NCI-H446 (cell line): ENCODE results near the gene PSORS1C1.
"Not testable (repeated sequence)": the region's sequence is repeated elsewhere in the genome, so short reads cannot be mapped to it uniquely, and the experiment has no call there.

Source experiments
- DNase-seq, 2 experiments: peaks; one replicate each; lab custom pipeline; 2025; lab: John Stamatoyannopoulos, UW

Gene PSORS1C1

GRCh38 chr6:31158863-31159855 is 44.6 kb downstream of the PSORS1C1 start:
- no peak for DNase-seq

GRCh38 chr6:31161216-31162126 is 46.9 kb downstream of the PSORS1C1 start:
- no peak for DNase-seq

DNA sequence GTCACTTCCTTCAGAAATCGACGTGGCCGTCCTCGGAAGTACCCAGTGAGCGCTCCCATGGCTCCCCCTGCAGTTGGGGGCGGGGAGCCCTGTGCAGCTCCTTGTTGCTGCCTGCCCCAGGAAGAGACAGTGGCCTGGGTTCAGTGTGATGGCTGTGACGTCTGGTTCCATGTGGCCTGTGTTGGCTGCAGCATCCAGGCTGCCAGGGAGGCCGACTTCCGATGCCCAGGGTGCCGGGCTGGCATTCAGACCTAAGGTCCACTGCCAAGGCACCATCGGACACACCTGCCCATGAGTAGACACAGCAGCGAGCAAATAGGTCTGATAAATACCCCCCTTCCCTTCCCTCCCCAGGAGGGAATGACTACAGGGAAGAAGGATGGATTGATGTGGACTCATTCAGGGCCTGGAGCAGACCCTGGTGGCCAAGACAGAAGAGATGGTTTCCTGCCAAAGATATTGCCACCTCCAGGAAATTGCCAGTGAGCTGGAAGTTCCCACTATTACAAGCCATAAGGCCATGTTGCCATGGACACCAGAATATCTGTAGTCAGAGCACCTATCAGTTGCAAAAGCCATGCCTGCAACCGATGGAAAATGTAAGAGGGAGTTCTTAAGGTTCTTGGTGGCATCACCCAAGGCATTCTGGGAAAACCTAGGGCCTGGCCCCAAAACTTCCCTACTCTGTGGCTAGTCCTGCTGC is 48.0 kb downstream of the PSORS1C1 start:
- DNase-seq, result no peak

DNA sequence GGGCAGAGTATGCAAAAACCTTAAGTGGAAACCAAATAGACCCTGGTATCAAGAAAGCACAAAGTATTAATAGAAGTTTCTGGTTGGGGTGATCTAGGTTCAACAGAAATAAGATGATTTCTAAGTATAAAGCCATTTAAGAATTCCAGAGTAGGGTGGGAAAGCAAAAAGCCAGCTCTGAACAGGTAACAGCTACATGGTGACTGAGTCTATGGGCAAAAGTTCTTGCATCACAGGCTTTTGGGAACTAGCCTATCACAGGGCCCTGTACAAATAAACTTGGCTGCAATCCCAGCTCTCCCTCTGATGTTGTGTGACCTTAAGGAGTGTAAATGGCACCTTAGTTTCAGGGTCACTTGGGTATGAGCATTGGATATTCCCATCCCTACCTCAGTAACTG is 49.3 kb downstream of the PSORS1C1 start:
- DNase-seq, result no peak

DNA sequence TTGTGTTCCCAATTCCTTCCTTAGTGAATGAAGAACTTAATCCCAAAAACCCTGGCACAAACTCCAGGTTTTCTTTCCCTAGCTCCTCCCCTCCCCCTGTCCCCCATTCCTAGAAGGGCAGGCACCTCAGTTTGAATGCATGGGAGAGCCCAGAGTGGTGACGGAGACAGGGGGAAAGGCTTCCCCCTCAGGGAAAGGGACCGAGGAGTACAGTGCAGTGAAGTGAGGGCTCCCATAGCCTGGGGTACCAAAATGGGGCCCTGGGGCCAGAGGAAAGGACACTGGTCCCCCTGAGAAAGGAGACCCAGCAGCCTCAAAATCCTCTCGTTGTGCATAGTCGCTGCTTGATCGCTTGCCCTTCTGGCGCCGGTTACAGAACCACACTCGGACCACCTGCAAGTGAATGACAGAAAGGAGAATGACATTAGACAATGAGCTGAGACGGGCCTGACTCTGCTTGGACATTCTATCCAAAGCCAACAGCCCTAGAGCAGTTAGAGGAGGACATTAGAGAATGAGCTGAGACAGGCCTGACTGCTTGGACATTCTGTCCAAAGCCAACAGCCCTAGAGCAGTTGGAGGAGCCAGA is 50.0 kb downstream of the PSORS1C1 start:
- not testable (repeated sequence) for DNase-seq

GRCh38 chr6:31165064-31165832 is 50.6 kb downstream of the PSORS1C1 start:
- DNase-seq, result not testable (repeated sequence)

GRCh38 chr6:31165986-31166385 is 51.4 kb downstream of the PSORS1C1 start:
- DNase-seq, result no peak

- no peak for DNase-seq
These were observed 54.0 kb downstream of the PSORS1C1 start for GRCh38 chr6:31168606-31169005.

- no peak for DNase-seq
These were observed 54.7 kb downstream of the PSORS1C1 start for GRCh38 chr6:31169123-31169857.

DNA sequence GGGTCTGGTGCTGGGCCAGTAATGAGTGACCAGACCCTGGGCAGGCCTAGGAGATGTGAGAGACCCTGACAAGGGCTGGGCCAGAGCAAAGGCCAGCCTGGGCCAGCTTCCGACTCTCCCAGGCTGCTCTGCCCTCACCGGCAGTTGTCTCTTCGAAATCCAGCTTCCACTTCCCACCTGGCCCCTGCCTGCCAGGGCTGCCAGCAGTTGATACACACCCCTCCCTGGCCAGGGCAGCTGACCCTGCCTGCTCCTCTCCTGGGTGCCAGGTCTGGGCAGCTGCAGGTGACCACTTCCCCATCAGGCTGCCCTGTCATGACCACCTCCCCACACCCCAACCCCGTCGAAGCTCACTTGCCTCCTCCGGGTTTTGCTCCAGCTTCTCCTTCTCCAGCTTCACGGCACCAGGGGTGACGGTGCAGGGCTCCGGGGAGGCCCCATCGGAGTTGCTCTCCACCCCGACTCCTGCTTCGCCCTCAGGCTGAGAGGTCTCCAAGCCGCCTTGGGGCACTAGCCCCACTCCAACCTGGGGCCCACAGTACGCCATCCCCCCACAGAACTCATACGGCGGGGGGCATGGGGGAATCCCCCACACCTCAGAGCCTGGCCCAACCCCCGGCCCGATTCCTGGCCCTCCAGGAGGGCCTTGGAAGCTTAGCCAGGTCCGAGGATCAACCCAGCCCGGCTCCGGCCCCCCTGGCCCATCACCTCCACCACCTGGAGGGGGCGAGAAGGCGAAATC is 55.4 kb downstream of the PSORS1C1 start:
- DNase-seq, result not testable (repeated sequence)

GRCh38 chr6:31170600-31170881 is 55.9 kb downstream of the PSORS1C1 start, which contains the start of gene POU5F1:
TSS of gene POU5F1 (minus strand) at chr6:31170682. CDS start at chr6:31170620, 62 bp downstream.
- no peak for DNase-seq

GRCh38 chr6:31170987-31171671 is 56.5 kb downstream of the PSORS1C1 start:
- no peak for DNase-seq

GRCh38 chr6:31171931-31172905 is 57.6 kb downstream of the PSORS1C1 start:
- no peak for DNase-seq

- no peak for DNase-seq
These were observed 58.4 kb downstream of the PSORS1C1 start for GRCh38 chr6:31172973-31173384.

- no peak for DNase-seq
These were observed 58.8 kb downstream of the PSORS1C1 start for GRCh38 chr6:31173406-31173805.

DNA sequence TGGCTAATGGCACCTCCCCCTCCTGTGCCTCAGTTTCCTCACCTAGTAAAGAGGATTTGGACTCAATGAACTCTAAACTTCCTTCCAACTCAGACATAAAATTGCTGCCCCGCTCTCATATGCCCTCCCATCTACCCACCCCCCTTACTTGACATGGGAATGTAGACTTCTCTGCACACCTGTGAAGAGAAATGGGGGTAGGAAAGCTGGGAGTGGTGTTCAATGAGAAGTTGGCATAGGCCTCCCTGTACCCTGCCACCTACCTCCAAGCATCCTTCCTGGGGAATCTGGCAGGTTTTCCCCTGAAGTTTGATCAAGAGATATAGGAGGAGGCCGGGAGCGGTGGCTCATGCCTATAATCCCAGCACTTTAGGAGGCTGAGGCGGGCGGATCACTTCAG is 59.8 kb downstream of the PSORS1C1 start:
- no peak for DNase-seq

GRCh38 chr6:31175971-31176370 is 61.4 kb downstream of the PSORS1C1 start:
- DNase-seq, result peak in 1 of 2 experiments; percentile 6
